Immature natural killer cell (primary cell): ENCODE measurements around the gene TGFB1I1. TPM values are rescaled to one million over a fixed set of nuclear protein-coding genes. Genes with fewer than 3 reads are reported as not detected.
"Not testable (repeated sequence)": the region's sequence is repeated elsewhere in the genome, so short reads cannot be mapped to it uniquely, and the experiment has no call there.

Source experiments
- DNase-seq, 3 donors: peaks; one replicate each; pipeline ENCODE4 v3.0.0; 2022; ENCODE audit warnings: mixed read lengths in 1 of 3
- H3K27ac Mint-ChIP-seq, 6 donors: one replicate each; pipeline ENCODE4 v1.8.0; 2020; ENCODE audit warnings: mixed read lengths in 6 of 6, mild to moderate bottlenecking in 5 of 6, inconsistent platforms in 4 of 6, moderate library complexity in 3 of 6
- H3K27me3 Mint-ChIP-seq, 3 donors: one replicate each; pipeline ENCODE4 v1.8.0; 2020 to 2021; ENCODE audit warnings: low read depth in 3 of 3, mild to moderate bottlenecking in 3 of 3, mixed read lengths in 3 of 3, moderate library complexity in 3 of 3, inconsistent platforms in 1 of 3
- H3K36me3 Mint-ChIP-seq, 3 donors: one replicate each; pipeline ENCODE4 v1.8.0; 2020; ENCODE audit warnings: mixed read lengths in 3 of 3, inconsistent platforms in 2 of 3, mild to moderate bottlenecking in 2 of 3
- H3K4me1 Mint-ChIP-seq, 2 donors: one replicate each; pipeline ENCODE4 v1.8.0; 2020; ENCODE audit warnings: inconsistent platforms in 2 of 2, mild to moderate bottlenecking in 2 of 2, mixed read lengths in 2 of 2, moderate library complexity in 1 of 2
- H3K4me3 Mint-ChIP-seq, 5 donors: one replicate each; pipeline ENCODE4 v1.8.0; 2020; ENCODE audit warnings: mild to moderate bottlenecking in 5 of 5, mixed read lengths in 5 of 5, inconsistent platforms in 3 of 5, moderate library complexity in 3 of 5
- H3K9me3 Mint-ChIP-seq, 6 donors: one replicate each; pipeline ENCODE4 v1.8.0; 2020; ENCODE audit warnings: mild to moderate bottlenecking in 6 of 6, mixed read lengths in 6 of 6, inconsistent platforms in 4 of 6, moderate library complexity in 3 of 6
- polyA plus RNA-seq, 3 donors: library from polyadenylated mRNA; unstranded; fragments of 300-500 nt; fragmentation: Illumina TruSeq; gene quantifications; one replicate each; pipeline ENCODE4 v1.2.3, GENCODE V29; 2021

TGFB1I1 gene
- polyA plus RNA-seq, 3 donors from 2014 or later = 0.32 to 0.53 TPM; not detected in 1

GRCh38 chr16:31504159-31504558, 32.2 kb downstream of the TGFB1I1 start:
- peak overlapping the region in 1 of 6 donors; percentile 28 for H3K27ac Mint-ChIP-seq

GRCh38 chr16:31505483-31505882, 33.5 kb downstream of the TGFB1I1 start:
- Mint-ChIP-seq H3K9me3 (no peaks in the 10 kb centered on the region), H3K27me3 (peaks cover 3 to 9% (median 3%) of the 10 kb centered on the region in 3 donors), H3K27ac (peak overlapping the region in 2 of 6 donors; percentile 57 to 61), H3K36me3 (peaks cover 0 to 5% (median 3%) of the 10 kb centered on the region in 3 donors), H3K4me1 (peaks cover 30 to 37% of the 10 kb centered on the region in 2 donors), H3K4me3 (peak overlapping the region in 1 of 5 donors; percentile 43)
- no peak for DNase-seq

More at GRCh38 chr16:31504159-31504558, 32.2 kb downstream of the TGFB1I1 start:
- Mint-ChIP-seq H3K36me3 (peaks cover 0 to 5% (median 3%) of the 10 kb centered on the region in 3 donors), H3K4me3 (no peak overlapping the region), H3K4me1 (peaks cover 22 to 28% of the 10 kb centered on the region in 2 donors), H3K27me3 (peaks cover under 1 to 9% (median 2%) of the 10 kb centered on the region in 3 donors), H3K9me3 (no peaks in the 10 kb centered on the region)
- DNase-seq = no peak

- H3K4me1 Mint-ChIP-seq = peaks cover 31 to 37% of the 10 kb centered on the region in 2 donors
These were observed 35.6 kb downstream of the TGFB1I1 start for GRCh38 chr16:31507617-31507928.

GRCh38 chr16:31507929-31508705, 36.2 kb downstream of the TGFB1I1 start, which contains the start of gene RUSF1:
Gene RUSF1 (minus strand): TSS chr16:31508391. CDS start chr16:31508373, 18 bp downstream.
- Mint-ChIP-seq H3K36me3 (peaks cover 0 to 5% (median 3%) of the 10 kb centered on the region in 3 donors), H3K4me1 (peaks cover 31 to 37% of the 10 kb centered on the region in 2 donors), H3K9me3 (no peaks in the 10 kb centered on the region), H3K27me3 (peaks cover 3 to 9% (median 3%) of the 10 kb centered on the region in 3 donors), H3K27ac (peak within 1 kb of the TSS; percentile 88 to 97 (median 96)), H3K4me3 (peak within 1 kb of the TSS; percentile 91 to 96 (median 93))
- peak; percentile 82 to 84 (median 83) for DNase-seq

More at GRCh38 chr16:31507617-31507928, 35.6 kb downstream of the TGFB1I1 start:
- Mint-ChIP-seq H3K36me3 (peaks cover 0 to 5% (median 3%) of the 10 kb centered on the region in 3 donors), H3K4me3 (peak overlapping the region; percentile 91 to 96 (median 93)), H3K9me3 (no peaks in the 10 kb centered on the region), H3K27ac (peak overlapping the region; percentile 86 to 97 (median 94)), H3K27me3 (peaks cover 3 to 9% (median 3%) of the 10 kb centered on the region in 3 donors)
- no peak for DNase-seq

GRCh38 chr16:31508706-31509195, 36.8 kb downstream of the TGFB1I1 start:
- Mint-ChIP-seq H3K9me3 (no peaks in the 10 kb centered on the region), H3K4me3 (peak overlapping the region; percentile 91 to 96 (median 93)), H3K36me3 (peaks cover 0 to 5% (median 3%) of the 10 kb centered on the region in 3 donors), H3K27ac (peak overlapping the region; percentile 88 to 97 (median 96)), H3K27me3 (peaks cover 3 to 9% (median 3%) of the 10 kb centered on the region in 3 donors), H3K4me1 (peaks cover 31 to 37% of the 10 kb centered on the region in 2 donors)
- DNase-seq = no peak

GRCh38 chr16:31513126-31513525, 41.2 kb downstream of the TGFB1I1 start:
- Mint-ChIP-seq H3K4me3 (no peak overlapping the region), H3K4me1 (peaks cover 17 to 18% of the 10 kb centered on the region in 2 donors), H3K36me3 (peaks cover 0 to 5% (median 3%) of the 10 kb centered on the region in 3 donors), H3K27me3 (peaks cover 5 to 10% (median 9%) of the 10 kb centered on the region in 3 donors), H3K9me3 (peaks cover 0 to 8% (median 0%) of the 10 kb centered on the region in 6 donors), H3K27ac (no peak overlapping the region)
- DNase-seq = no peak

- DNase-seq = no peak
- H3K4me1 Mint-ChIP-seq = peaks cover 11% of the 10 kb centered on the region in 2 donors
- peaks cover 0 to 5% (median 3%) of the 10 kb centered on the region in 3 donors for H3K36me3 Mint-ChIP-seq
- no peak overlapping the region for H3K4me3 Mint-ChIP-seq
- no peak overlapping the region for H3K27ac Mint-ChIP-seq
- H3K27me3 Mint-ChIP-seq = peaks cover 3 to 9% (median 5%) of the 10 kb centered on the region in 3 donors
- peaks cover 0 to 8% (median 0%) of the 10 kb centered on the region in 6 donors for H3K9me3 Mint-ChIP-seq
These were observed 41.9 kb downstream of the TGFB1I1 start for GRCh38 chr16:31513884-31514283.

- no peak overlapping the region for H3K27ac Mint-ChIP-seq
- H3K4me1 Mint-ChIP-seq = no peaks in the 10 kb centered on the region
- peaks cover 2 to 8% (median 4%) of the 10 kb centered on the region in 3 donors for H3K27me3 Mint-ChIP-seq
- peaks cover 0 to 5% (median 3%) of the 10 kb centered on the region in 3 donors for H3K36me3 Mint-ChIP-seq
- peaks cover 0 to 8% (median 0%) of the 10 kb centered on the region in 6 donors for H3K9me3 Mint-ChIP-seq
- no peak overlapping the region for H3K4me3 Mint-ChIP-seq
- no peak for DNase-seq
These were observed 45.9 kb downstream of the TGFB1I1 start for GRCh38 chr16:31517800-31518402.

- no peak overlapping the region for H3K27ac Mint-ChIP-seq
- no peak for DNase-seq
- peaks cover 2 to 8% (median 4%) of the 10 kb centered on the region in 3 donors for H3K27me3 Mint-ChIP-seq
- peaks cover 0 to 8% (median 0%) of the 10 kb centered on the region in 6 donors for H3K9me3 Mint-ChIP-seq
- no peak overlapping the region for H3K4me3 Mint-ChIP-seq
- H3K36me3 Mint-ChIP-seq = peaks cover 0 to 5% (median 3%) of the 10 kb centered on the region in 3 donors
- no peaks in the 10 kb centered on the region for H3K4me1 Mint-ChIP-seq
These were observed 47.9 kb downstream of the TGFB1I1 start for GRCh38 chr16:31519759-31520431.

GRCh38 chr16:31521368-31521767, 49.4 kb downstream of the TGFB1I1 start:
- DNase-seq = no peak
- Mint-ChIP-seq H3K9me3 (peaks cover 0 to 8% (median 0%) of the 10 kb centered on the region in 6 donors), H3K4me1 (no peaks in the 10 kb centered on the region), H3K4me3 (no peak overlapping the region), H3K27me3 (peaks cover 2 to 7% (median 6%) of the 10 kb centered on the region in 3 donors), H3K36me3 (peaks cover 0 to 3% (median 3%) of the 10 kb centered on the region in 3 donors), H3K27ac (no peak overlapping the region)

- Mint-ChIP-seq H3K9me3 (peaks cover 0 to 8% (median 0%) of the 10 kb centered on the region in 6 donors), H3K36me3 (peaks cover 0 to 3% (median 2%) of the 10 kb centered on the region in 3 donors), H3K27me3 (peaks cover 0 to 7% (median 2%) of the 10 kb centered on the region in 3 donors), H3K4me3 (no peak overlapping the region), H3K27ac (no peak overlapping the region), H3K4me1 (no peaks in the 10 kb centered on the region)
- no peak for DNase-seq
These were observed 50.1 kb downstream of the TGFB1I1 start for GRCh38 chr16:31522071-31522470.

GRCh38 chr16:31523768-31524167, 51.8 kb downstream of the TGFB1I1 start:
- H3K9me3 Mint-ChIP-seq, H3K27ac Mint-ChIP-seq, DNase-seq, H3K4me3 Mint-ChIP-seq, H3K4me1 Mint-ChIP-seq, H3K36me3 Mint-ChIP-seq: not testable (repeated sequence)
- H3K27me3 Mint-ChIP-seq = peaks cover 3 to 11% (median 10%) of the 10 kb centered on the region in 3 donors

GRCh38 chr16:31525113-31525512, 53.2 kb downstream of the TGFB1I1 start:
- Mint-ChIP-seq H3K27ac (no peak overlapping the region), H3K4me3 (no peak overlapping the region), H3K4me1 (peaks cover 0 to 1% of the 10 kb centered on the region in 2 donors), H3K9me3 (no peaks in the 10 kb centered on the region), H3K27me3 (peaks cover 4 to 14% (median 13%) of the 10 kb centered on the region in 3 donors), H3K36me3 (no peaks in the 10 kb centered on the region)
- DNase-seq = no peak
